ENCODE results near the gene ZNF579. TPM values are rescaled to one million over a fixed set of nuclear protein-coding genes. Genes with fewer than 3 reads are reported as not detected.

Gene ZNF579
- total RNA-seq, 1 experiment from 2014 or later = 19.9 TPM

DNA sequence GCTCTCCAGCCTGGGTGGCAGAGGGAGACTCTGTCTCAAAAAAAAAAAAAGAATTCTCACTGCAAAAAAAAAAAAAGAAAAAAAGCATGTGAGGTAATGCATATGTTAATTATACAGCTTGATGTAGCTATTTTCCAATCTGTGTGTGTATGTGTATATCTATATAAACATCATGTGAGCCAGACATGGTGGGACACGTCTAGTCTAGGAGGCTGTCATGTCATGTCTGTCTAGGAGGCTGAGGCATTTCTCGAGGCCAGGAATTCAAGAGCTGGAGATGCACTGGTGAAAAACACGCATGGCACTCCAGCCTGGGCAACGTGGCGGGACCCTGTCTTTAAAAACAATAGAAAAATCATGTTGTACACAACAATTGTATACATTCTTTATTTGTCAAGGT lies 28.4 kb downstream of the ZNF579 start:
- Histone ChIP-seq H3K14ac (ENCODE audit: insufficient read depth, low read length) (no peak overlapping the region), H3K18ac (ENCODE audit: insufficient read length, low read depth, low read length) (no peak overlapping the region), H3K23ac (ENCODE audit: insufficient read length, low read depth, low read length) (no peak overlapping the region), H2BK5ac (ENCODE audit: insufficient read length, low read length) (no peak overlapping the region), H3K4me2 (ENCODE audit: insufficient read depth, insufficient read length, low read length) (no peak overlapping the region), H3K27ac (ENCODE audit: insufficient read length, low read depth, low read length) (no peak overlapping the region), H3K79me2 (ENCODE audit: insufficient read depth, low read length) (no peaks in the 10 kb centered on the region), H2AK5ac (ENCODE audit: insufficient read length, low read length) (no peak overlapping the region), H4K5ac (ENCODE audit: insufficient read length, low read depth, low read length) (no peak overlapping the region), H4K91ac (ENCODE audit: insufficient read length, low read depth, low read length) (no peak overlapping the region), H3K4ac (ENCODE audit: low read depth, low read length) (no peak overlapping the region), H2BK12ac (ENCODE audit: insufficient read length, low read depth, low read length) (no peak overlapping the region), H3K56ac (ENCODE audit: insufficient read length, low read depth, low read length) (no peak overlapping the region), H3K4me1 (ENCODE audit: insufficient read depth, low read length) (peaks cover 8% of the 10 kb centered on the region; the same call in 1 of the 2 replicates), H3K9ac (ENCODE audit: extremely low read depth, insufficient read length, low read length) (no peak overlapping the region), H2BK20ac (ENCODE audit: low read depth, low read length, poor library complexity, severe bottlenecking) (no peak overlapping the region), H4K20me1 (ENCODE audit: control insufficient read depth, insufficient read depth, insufficient read length) (no peaks in the 10 kb centered on the region), H3K27me3 (ENCODE audit: insufficient read depth, low read length) (no peaks in the 10 kb centered on the region), H2BK120ac (ENCODE audit: low read depth, low read length, poor library complexity, severe bottlenecking) (no peak overlapping the region), H3T11ph (ENCODE audit: low read length) (no peak overlapping the region), H3K9me3 (ENCODE audit: control insufficient read depth, low read depth, low read length) (no peaks in the 10 kb centered on the region), H3K23me2 (ENCODE audit: insufficient read length, low read depth, low read length, poor library complexity, severe bottlenecking) (peaks cover 7% of the 10 kb centered on the region), H4K8ac (replicated peaks; ENCODE audit: insufficient read length, low read depth, low read length) (no peak overlapping the region), H2AFZ (ENCODE audit: low read length) (no peak overlapping the region), H2BK15ac (ENCODE audit: low read depth, low read length) (no peak overlapping the region), H3K79me1 (ENCODE audit: insufficient read depth, low read depth, low read length, poor library complexity, severe bottlenecking) (no peaks in the 10 kb centered on the region)
- no peak overlapping the region for H3K27ac Mint-ChIP-seq
- H3K27me3 Mint-ChIP-seq (ENCODE audit: low read depth) = peaks cover 2% of the 10 kb centered on the region
- H3K9me3 Mint-ChIP-seq = no peaks in the 10 kb centered on the region; a peak in 1 of 5 replicates
- H3K36me3 Mint-ChIP-seq (ENCODE audit: insufficient read depth in 1 of 3, low read depth in 3 of 3) = no peaks in the 10 kb centered on the region
- DNase-seq = no peak
- TF ChIP-seq, protein P1, sequence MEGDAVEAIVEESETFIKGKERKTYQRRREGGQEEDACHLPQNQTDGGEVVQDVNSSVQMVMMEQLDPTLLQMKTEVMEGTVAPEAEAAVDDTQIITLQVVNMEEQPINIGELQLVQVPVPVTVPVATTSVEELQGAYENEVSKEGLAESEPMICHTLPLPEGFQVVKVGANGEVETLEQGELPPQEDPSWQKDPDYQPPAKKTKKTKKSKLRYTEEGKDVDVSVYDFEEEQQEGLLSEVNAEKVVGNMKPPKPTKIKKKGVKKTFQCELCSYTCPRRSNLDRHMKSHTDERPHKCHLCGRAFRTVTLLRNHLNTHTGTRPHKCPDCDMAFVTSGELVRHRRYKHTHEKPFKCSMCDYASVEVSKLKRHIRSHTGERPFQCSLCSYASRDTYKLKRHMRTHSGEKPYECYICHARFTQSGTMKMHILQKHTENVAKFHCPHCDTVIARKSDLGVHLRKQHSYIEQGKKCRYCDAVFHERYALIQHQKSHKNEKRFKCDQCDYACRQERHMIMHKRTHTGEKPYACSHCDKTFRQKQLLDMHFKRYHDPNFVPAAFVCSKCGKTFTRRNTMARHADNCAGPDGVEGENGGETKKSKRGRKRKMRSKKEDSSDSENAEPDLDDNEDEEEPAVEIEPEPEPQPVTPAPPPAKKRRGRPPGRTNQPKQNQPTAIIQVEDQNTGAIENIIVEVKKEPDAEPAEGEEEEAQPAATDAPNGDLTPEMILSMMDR (conservative IDR thresholded peaks at IDR 0.05) = no peak
- no CpG with 5 or more reads among the region's 5 CpGs for WGBS (ENCODE audit: extremely low coverage, insufficient read length, low lambda C conversion rate)
- no peak overlapping the region for H3K4me3 Mint-ChIP-seq
- peaks cover 36 to 56% of the 10 kb centered on the region in 2 experiments for H3K4me1 Mint-ChIP-seq

All from H9 (cell line).